H4 (cell line): ENCODE results near the gene UBQLN1. TPM values are rescaled to one million over a fixed set of nuclear protein-coding genes. Genes with fewer than 3 reads are reported as not detected.
"Not testable (repeated sequence)": the region's sequence is repeated elsewhere in the genome, so short reads cannot be mapped to it uniquely, and the experiment has no call there.

ENCODE experiments used
- DNase-seq: peaks from one replicate; pipeline ENCODE4 v3.0.0-alpha.2; 2015; ENCODE audit warnings: low spot score
- total RNA-seq: library from RNA; depleted of rRNA; stranded (reverse); fragments of >200 nt; shearing (Covaris generic); gene quantifications from 2 replicates; pipeline ENCODE4 v1.2.3, GENCODE V29; 2014; rRNA removed

Gene UBQLN1
- total RNA-seq: 89.6 and 94.6 TPM in 2 replicates

DNA sequence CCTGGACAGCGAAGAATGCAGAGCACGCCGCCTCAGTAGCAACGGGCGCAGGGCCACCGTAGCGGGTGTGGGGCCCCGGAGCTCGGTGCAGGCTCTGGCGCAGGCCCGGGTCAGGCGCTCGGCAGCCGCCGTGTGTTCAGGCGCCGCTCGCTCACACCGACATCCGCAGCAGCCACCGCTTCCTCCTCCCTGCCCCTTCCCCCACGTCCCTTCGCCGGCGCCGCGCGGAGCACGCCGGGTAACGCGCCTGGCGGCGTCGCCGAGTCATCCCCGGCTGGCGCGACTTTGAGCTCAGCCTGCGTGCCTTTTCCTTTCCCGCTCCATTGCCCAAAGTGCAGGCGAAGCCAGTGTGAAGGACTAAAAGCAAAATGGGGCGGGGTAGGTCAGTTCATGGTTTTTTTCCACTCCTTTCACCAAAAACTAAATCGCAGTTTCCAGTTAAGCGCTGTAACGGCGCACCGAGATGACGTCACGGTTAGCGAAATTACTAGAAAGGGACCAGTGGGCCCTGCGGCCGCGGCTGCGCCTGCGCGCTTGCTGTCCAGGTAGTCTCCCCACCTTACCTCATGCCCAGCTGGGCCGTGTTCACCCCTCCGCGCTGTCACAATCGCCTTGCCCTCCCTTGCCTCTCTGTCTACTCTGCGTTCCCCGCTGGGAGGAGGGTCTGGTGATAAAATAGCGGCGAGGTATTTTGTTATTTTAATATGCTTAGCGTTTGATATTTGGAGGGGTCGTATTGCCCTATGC is at the start of gene UBQLN1:
UBQLN1 (minus strand) TSS at position 191 of the 747 bp plus-strand sequence. CDS start 279 bp downstream, outside the sequence.
- DNase-seq: peak; percentile 90

DNA sequence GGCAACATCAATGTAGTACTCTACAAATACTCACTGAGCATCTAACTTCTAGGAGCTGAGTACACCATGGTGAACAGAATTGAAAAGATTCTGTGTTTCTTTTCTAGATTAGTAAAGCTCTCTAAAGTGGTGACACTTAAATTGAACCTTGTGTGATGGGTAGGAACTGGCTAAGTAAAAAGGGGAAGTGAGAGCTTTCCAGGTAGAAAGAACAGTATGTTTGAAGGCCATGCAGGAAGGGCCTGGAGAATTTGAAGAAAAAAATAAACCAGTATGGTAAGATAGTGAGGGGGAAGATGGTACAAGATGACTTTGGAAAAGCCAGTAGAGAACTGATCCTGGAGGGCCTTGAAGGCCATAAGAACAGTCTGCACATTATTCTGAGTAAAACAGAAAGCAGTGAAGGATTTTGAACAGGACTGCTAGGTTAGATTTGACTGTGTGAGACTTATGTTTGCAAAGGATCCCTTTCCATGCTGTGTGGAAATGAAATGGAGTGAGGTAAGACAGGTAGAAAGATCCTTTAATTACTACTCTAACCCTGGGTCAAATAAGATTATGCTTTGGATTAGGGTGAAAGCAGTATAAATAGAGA is 46.7 kb upstream of the UBQLN1 start:
- no peak for DNase-seq

DNA sequence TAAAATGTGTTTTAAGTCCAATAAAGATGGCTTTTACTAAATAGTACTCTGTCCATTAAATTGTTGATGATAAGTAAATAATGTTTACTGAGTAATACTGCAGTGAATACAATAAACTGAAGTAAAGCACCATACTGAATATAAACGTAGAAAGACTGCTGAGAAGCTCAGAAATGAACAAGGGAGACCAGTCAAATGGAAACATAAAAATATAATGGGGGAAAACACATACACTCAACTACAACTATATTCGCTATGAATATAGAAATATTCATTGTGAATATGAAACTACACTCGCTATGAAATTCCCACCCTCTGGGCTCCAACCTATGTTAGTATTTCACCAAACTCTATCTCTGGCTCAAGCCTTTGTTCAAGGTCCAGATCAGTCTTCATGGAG is 41.9 kb upstream of the UBQLN1 start:
- DNase-seq: no peak

DNA sequence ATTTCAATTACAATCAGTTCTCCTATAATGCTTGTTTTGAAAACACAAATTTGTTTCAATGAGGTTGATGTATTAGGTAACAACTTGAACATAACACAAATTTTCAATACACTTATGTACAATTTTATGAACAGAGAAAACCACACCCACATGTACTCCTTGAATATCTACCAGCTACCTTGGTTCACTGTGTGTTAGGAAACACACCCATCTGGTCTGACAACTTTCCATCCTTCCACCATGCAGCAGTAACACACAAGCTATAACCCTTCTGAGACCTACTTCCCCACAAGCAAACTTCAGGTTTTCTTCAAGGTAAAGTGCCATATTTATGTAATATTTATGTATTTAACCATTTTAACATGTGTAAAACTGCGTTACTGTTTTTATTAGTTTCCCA is 36.4 kb upstream of the UBQLN1 start:
- DNase-seq: no peak

DNA sequence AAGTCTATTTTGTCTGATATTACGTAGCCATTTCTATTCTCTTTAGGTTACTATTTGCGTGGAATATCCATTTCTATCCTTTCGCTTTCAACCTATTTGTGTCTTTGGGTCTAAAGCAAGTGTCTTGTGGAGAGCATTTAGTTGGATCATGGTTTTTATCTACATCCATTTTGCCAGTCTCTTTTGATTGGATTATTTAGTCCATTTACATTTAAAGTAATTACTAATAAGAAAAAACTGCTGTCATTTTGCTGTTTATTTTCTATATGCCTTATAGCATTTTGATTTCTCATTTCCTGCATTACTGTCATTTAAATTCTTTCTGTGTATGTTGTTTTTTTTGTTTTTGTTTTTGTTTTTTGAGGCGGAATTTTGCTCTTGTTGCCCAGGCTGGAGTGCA is 26.0 kb upstream of the UBQLN1 start:
- no peak for DNase-seq

DNA sequence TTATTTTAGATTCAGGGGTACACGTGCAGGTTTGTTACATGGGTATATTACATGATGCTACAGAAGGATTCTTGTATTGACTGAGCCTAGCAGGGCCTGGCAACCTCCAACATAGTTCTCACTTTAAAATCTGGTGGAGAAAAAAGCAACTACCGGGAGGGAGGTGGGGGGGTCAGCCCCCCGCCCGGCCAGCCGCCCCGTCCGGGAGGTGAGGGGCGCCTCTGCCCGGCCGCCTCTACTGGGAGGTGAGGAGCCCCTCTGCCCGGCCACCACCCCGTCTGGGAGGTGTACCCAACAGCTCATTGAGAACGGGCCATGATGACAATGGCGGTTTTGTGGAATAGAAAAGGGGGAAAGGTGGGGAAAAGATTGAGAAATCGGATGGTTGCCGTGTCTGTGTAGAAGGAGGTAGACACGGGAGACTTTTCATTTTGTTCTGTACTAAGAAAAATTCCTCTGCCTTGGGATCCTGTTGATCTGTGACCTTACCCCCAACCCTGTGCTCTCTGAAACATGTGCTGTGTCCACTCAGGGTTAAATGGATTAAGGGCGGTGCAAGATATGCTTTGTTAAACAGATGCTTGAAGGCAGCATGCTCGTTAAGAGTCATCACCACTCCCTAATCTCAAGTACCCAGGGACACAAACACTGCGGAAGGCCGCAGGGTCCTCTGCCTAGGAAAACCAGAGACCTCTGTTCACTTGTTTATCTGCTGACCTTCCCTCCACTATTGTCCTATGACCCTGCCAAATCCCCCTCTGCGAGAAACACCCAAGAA is 21.0 kb upstream of the UBQLN1 start:
- DNase-seq: not testable (repeated sequence)

DNA sequence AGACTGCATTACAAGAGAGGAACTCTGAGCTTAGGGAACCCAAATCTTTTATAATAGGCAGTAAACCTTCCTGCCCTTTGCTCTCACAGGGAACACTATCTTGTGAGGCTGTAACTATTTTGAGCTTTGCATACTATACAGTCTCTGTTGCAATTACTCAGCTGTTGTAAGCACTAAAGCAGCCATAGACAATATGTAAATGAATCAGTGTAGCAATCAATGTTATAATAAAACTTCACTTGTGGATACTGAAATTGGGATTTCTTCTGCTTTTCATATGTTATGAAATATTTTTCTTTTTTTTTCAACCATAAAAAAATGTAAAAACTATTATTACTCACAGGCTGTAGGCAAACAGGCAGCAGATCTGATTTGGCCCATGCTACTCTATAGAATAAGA is 16.7 kb upstream of the UBQLN1 start:
- DNase-seq: no peak

DNA sequence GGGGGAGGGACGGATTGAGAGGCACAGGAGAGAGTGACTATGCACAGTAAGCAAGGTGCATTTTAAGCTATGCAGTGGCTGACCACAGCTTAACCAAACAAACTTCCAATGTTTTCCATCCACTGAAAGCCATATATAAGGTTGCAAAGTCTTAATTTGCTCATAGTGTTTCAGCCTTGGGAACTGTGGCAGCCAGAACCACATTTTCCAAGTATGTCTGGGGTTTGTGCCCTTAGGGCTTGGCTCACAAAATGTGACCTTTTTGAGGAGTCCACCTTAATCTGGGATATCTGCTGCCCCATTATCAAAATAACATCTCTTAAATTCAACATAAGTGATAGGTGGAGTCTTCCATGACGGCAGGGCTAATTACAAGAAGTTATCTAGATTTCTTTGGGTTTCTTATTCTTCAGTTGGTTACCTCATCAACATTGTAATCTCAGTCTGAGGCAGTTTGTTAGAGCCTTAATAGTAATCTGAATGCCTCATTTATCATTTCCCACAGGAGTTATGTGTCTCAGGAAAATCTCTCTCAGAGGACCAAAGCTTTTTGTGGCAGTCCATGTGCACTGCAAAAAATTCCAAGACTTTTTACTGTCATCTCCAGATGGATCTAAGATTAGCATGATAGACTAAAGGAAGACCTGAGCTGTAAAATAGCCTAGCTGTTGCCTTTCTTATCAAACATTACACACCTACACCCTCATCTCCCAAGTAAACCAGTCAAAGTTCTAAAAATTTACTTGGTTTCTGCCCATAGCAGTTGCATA is 15.2 kb upstream of the UBQLN1 start:
- peak; percentile 8 for DNase-seq

DNA sequence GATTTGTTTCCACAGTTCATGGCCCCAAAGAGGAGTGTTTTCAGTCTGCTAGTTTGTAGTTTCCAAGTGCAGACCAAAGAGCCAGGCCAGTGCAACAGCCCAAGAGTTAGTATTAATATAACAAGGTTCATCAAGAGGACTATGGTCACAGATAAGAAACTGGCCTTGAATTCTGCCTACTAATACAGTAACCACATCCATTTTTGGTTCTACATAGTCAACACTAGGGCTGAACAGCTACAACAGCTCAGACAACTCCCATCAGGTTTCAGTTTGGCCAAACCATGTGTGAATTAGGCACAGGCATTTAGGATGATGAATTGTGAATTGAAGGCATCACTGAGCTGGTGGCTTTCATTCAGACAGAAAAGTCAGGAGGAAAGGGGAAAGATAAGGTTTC is 13.8 kb upstream of the UBQLN1 start:
- no peak for DNase-seq

DNA sequence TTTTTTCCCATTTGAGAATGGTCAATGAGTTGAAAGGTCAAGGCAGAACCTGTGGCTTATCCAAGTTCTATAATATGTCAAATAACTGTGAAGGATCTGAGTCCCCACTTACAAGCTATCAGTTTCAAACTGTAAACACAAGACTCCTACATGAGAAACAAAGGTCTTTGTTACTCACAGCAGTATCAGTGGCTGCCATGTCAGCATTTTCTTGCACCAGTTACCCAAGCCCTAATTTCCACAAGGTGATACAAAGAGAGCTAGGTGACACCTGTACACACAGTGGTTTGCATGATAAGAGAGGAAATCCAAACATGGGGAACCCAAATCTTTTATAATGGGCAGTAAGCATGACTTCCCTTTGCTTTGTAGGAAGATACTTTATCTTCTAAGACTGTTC is 8.0 kb upstream of the UBQLN1 start:
- no peak for DNase-seq

DNA sequence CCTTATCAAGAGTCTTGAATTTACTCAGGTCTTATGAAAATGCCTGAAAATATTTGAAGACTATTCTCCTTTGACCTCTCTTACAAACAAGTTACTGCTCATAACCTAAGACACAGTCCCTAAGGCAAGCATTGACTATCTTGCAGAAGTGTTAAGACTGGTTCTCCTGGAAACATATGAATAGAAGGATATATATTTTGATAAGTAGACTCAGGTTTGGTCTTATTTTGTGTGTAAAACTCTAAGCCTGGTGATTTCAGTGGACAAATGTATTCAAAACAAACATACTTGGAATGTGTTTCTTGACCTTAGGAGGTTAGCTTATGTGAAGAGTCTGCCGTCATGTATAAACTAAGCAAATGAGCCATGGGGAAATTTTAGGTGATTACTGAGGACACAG is 7.5 kb upstream of the UBQLN1 start:
- DNase-seq: no peak

DNA sequence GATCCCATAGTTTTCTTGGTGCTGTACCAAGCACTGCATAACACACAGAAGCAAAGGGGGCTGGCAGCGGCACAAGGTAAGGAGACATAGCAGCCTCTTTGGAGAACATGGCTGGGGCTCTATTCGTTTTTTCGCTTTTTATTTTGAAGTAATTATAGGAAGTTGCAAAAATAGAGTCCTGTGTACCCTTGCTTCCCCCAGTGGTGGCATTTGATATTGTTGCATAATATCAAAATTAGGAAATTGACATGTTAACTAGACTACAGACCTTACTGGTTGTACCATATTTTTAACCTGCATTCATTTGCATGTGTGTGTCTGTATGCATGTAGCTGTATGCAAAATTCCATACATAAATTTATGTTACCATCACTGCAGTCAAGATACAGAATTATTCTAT is 6.6 kb upstream of the UBQLN1 start:
- DNase-seq: no peak

DNA sequence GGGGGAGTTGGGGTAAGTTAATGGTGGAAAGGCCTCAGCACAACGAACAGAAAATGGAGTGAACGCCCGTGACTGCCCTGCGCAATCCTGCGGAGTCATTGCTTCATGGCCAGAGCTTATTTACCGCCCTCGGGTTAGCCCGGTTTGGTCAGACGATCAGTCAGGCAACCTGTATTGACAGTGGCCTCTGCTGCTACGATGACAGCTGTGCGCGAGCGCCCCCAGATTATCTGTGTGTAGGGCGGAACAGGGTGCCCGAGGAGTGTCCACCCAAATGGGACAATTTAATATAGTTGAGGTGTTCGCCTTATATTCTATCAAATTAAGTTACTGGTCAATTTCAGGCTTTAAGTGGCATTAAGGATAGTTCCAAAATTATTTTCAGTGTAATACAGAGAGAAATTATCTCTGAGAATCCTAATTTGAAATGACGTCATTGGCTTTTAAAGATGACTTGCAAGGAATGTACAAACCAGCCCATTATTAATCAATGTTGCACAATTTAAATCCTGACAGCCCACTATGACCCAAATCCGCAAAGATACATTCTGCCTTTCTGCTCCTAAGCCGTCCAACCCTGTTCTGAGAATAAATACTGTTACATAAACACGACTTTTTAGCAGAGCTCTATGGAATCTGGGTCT is 879 bp upstream of the UBQLN1 start:
- peak; percentile 29 for DNase-seq

DNA sequence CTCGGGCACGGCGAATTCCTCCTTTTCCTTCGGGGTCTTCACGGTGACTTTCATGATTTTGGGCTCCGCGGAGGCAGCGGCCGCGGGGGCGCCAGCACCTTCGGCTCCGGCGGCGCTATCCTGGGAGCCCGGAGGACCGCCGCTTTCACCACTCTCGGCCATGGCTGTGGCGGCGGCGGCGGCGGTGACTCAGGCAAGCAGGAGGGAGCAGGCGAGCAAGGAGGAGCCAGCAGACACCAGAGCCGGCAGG is 315 bp downstream of the UBQLN1 start:
- no peak for DNase-seq

DNA sequence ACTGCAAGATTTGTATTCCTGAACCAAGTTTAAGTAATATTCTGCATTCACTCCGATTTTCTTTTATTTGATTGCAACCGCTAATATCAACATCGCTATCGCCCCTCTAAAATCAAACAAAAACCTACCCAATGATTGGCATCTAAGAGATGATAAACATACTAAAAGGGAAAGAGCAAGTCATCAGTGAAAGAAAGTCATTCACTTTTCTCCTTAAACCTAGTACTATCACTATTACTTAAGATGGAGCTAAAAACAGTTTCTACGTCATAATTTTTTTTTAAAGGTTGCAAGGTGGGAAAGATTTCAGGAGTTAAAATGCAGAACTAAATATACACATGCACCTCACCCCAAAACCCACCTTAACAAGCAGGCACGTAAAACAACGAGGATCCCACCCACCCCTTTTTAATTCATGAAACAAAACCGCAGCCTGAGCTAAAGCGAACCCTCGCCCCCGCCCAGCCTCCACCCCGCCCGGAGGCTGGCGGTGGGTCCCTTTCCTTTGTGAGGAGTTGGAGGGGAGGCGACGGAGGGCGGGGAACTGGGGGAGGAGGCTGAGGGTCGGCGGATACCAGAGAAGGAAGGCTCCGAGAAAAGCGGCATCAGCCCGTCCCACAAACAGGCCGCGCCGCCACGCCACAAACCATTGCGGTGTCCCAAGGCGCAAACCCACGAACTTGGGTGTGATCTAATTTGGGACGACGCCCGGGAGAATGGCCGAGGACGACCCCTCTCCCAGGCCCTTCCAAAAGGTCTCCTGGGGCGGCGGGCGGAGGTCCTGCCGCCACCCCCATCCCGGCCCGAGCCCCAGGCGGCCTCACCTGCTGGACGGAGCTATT is 861 bp downstream of the UBQLN1 start:
- no peak for DNase-seq

DNA sequence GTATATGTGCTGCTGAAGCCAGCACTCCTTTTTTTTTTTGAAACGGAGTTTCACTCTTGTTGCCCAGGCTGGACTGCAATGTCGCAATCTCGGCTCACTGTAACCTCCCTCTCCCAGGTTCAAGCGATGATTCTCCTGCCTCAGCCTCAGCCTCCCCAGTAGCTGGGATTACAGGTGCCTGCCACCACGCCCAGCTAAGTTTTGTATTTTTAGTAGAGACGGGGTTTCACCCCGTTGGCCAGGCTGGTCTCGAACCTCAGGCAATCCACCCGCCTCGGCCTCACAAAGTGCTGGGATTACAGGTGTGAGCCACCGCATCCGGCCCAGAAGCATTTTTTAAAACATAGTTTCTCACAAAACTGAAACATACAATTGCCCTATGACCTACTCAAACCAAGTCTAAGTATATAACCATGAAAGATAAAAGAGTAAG is 2.5 kb downstream of the UBQLN1 start:
- DNase-seq: not testable (repeated sequence)

DNA sequence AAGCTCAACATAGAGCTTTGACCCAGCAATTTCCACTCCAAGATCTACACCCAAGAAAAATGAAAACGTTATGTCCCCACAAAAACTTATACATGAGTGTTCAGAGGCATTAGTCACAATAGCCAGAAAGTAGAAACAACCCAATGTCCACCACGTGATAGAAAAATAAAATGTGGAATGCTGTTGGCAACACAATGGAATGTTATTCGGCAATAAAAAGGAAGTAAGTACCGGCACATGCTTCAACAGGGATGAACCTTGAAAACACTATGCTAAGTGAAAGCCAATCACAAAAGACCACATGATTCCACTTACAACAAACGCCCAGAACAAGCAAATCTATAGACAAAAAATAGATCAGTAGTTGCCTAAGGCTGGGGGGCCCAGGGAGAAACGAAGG is 6.0 kb downstream of the UBQLN1 start:
- peak; percentile 39 for DNase-seq

DNA sequence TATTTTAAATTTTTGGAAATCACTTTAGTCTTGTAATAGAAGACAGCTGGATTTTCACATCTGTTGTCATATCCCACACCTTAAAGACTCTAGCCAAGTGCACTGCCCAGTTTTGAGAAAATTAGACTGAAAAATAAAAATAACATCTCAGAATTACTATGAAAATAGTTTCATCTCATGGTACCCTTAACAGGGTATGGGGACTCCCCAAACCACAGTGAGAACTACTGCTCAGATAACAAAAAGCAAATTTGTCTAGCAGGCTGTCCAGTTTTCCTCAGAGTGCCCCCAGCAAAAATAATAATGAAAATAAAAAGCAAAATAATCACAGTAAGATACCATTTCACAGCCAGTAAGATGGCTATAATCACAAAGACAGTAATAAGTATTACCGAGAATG is 6.5 kb downstream of the UBQLN1 start:
- no peak for DNase-seq

DNA sequence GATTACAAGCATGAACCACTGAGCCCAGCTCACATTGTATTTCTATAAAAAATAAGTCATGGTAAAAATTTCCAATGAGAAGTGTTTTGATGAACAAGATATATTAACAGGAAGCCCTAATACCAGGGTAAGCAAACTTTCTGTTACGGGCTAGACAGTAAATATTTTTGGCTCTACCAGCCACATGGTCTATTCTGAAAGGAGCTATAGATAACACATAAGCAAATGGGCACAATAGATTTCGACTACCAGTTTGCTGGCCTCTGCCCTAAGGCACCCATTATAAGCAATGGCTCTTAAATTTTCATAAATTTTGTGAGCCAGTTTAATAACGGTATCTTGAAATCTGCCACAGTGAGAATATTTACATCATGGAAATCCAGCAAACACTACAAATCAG is 8.1 kb downstream of the UBQLN1 start:
- no peak for DNase-seq

DNA sequence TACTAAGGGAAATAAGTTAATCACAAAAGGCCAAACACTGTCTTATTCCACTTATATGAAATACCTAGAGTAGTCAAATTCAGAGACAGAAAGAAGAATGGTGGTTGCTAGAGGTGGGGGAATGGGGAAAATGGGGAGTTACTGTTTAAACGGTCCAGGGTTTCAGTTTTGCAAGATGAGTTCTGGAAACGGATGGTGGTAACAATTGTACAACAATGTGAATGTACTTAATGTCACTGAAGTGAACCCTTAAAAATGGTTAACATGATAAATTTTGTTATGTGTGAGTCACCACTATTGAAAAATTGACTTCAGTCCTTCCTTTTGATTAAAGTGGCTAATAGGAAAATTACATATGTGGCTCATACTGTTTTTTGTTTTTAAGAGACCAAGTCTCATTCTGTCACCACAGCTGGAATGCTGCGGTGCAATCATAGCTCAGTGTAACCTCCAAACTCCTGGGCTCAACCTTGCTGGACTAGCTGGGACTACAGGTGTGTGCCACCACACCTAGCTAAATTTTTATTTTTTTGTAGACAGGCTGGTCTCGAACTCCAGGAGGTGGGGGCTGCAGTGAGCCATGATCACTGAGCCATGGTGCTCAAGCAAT is 8.7 kb downstream of the UBQLN1 start:
- DNase-seq: no peak
